Tibial nerve (tissue), 4 donors: ENCODE results near the gene YWHAQ.

Experiments
- CTCF ChIP-seq, 5 experiments: fragments of 200-600 bp in 3 of 5; fragments of 450-650 bp in 2 of 5; sonication (generic) in 3 of 5; IDR thresholded peaks; one replicate each; pipeline ENCODE4 v1.5.1; 2016 to 2019; ENCODE audit warnings: antibody characterized with exemption in 5 of 5, mild to moderate bottlenecking in 3 of 5, moderate library complexity in 2 of 5
- EP300 ChIP-seq, 2 donors: sonication (generic); formaldehyde crosslinking; IDR thresholded peaks; one replicate each; pipeline ENCODE4 v1.6.1; 2017; ENCODE audit warnings: antibody characterized with exemption in 2 of 2, mild to moderate bottlenecking in 1 of 2
- POLR2A ChIP-seq, 2 donors: fragments of 450-650 bp; IDR thresholded peaks; one replicate each; pipeline ENCODE4 v1.6.1; 2017; ENCODE audit warnings: antibody characterized with exemption in 2 of 2, mild to moderate bottlenecking in 2 of 2, moderate library complexity in 2 of 2

- TF ChIP-seq POLR2A (IDR thresholded peaks at IDR 0.05): no peak
- no peak for TF ChIP-seq CTCF (IDR thresholded peaks at IDR 0.05)
- no peak for TF ChIP-seq EP300 (IDR thresholded peaks at IDR 0.05)
These were observed 23.8 kb upstream of the YWHAQ start for GRCh38 chr2:9654452-9655100.
